HG03280 (cell line): Measurements from ENCODE around the gene AHCY.
"Not testable (repeated sequence)": the region's sequence is repeated elsewhere in the genome, so short reads cannot be mapped to it uniquely, and the experiment has no call there.

Source experiments
- ATAC-seq: cut with Tn5 transposase; IDR thresholded peaks from one replicate; pipeline ENCODE4 v1.9.1; 2021; ENCODE audit warnings: mild to moderate bottlenecking, moderate library complexity; ENCODE audit not compliant: unreplicated experiment

AHCY gene

DNA sequence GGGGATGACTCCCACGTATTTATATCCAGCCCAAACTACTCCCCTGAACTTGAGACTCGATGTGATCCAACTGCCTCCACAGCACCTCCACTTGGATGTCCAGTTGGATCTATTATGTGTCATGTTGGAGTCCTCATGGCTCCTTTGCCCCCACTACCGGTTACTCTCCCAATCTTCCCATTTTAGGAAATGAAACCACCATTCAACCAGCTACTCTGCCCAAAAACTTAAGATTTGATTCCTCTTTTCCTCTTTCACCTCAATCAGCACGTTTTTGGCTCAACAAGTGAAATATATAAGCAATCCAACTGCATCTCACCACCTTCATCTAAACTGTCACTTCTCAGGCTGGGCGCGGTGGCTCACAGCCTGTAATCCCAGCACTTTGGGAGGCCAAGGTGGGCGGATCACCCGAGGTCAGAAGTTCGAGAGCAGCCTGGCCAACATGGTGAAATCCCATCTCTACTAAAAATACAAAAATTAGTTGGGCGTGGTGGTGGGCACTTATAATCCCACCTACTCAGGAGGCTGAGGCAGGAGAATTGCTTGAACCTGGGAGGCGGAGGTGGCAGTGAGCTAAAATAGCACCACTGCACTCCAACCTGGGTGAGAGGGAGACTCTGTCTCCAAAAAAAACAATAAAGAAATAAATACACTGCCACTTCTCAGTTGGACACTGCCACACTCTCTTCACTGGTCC is 3.4 kb downstream of the AHCY start:
- ATAC-seq, result no peak

DNA sequence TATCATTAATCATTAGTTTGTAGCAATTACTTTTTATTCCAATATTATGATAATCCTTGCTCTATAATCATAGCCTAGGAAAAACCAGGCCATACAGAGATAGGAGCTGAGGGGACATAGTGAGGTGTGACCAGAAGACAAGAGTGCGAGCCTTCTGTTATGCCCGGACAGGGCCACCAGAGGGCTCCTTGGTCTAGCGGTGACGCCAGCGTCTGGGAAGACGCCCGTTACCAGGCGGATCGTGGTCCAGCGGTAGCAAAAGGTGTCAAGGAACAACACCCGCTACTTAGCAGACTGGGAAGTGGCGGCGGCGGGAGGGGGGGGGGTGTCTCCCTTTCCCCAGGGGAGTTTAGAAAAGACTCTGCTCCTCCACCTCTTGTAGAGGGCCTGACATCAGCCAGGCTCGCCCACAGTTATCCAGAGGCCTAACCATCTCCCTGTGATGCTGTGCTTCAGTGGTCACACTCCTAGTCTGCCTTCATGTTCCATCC is 4.8 kb downstream of the AHCY start:
- not testable (repeated sequence) for ATAC-seq

- no peak for ATAC-seq
Measured at GRCh38 chr20:34296468-34296867, 6.7 kb downstream of the AHCY start.

GRCh38 chr20:34295284-34295683 is 7.9 kb downstream of the AHCY start:
- ATAC-seq, result no peak

DNA sequence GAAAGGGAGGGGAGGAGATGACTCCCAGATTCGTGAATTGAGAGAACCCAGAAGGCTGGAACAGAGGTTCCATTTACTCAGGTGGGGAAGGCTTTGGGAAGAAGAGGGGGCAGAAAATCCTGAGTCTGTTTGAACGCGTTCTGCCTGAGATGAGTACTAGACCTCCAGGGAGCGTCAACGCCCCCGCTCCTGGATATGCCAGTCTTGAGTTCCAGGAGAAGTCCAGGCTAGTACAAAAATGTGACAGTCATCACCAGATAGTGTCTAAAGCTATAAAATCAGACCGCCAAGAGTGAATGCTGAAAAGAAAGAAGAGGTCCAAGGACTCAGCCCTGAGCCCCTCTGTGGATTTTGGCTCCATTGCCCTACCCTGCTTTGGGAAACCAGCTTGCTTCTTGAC is 8.6 kb downstream of the AHCY start:
- no peak for ATAC-seq

- no peak for ATAC-seq
Measured at GRCh38 chr20:34293589-34293988, 9.6 kb downstream of the AHCY start.

DNA sequence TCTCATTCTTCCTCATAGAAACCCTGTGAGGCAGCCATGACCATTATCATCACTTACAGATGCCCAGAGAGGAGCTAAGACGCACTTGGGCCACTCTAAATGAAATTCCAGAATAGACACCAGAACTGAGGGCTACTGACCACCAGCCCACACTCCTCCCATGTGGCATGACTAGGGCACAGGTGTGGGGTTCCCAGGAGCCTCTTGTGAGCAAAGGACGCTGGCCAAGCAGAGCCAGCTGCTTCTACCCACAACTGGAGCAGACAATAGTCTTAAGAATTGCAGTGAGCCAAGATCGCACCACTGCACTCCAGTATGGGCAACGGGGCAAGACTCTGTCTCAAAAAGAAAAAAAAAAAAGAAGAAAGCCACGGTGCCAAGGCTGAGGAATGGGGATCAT is 10.0 kb downstream of the AHCY start:
- no peak for ATAC-seq

DNA sequence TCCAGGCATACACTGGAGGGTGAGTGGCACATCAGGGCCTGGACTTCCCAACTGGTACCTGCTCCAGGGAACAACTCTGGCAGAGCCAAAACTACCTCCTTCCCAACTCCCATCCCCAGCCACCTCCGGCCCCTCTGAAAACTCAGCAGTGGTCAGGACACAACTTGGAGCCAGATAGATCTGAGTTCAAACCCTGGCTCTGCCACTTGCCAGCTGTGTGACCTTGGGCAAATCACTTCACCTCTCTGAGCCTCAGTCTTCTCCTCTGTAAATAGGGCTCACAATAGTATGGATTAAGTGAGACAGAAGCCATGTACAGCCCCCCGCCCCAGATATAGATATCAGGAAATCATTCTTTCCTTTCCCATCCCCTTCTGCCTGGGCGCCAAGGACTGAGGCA is 10.7 kb downstream of the AHCY start:
- ATAC-seq, result no peak

- ATAC-seq, result no peak
Measured at GRCh38 chr20:34290471-34290870, 12.7 kb downstream of the AHCY start.

- not testable (repeated sequence) for ATAC-seq
Measured at GRCh38 chr20:34287500-34287899, 15.7 kb downstream of the AHCY start.

DNA sequence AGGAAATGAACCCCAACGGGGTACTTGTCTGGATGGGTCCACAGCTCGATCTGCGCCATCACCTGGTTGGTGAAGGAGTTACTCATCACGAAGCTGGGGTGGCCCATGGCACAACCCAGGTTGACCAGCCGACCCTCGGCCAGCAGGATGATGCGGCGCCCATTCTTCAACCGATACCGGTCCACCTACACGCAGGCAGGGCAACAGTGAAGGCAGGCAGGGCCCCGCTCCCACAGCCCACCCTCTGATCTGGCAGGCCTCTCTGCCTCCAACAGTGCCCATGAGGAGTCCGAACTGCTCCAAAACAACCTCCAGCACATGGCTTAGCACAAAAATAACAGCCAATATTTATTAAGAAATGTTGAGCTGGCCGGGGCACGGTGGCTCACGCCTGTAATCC is 17.7 kb downstream of the AHCY start:
- ATAC-seq, result no peak

DNA sequence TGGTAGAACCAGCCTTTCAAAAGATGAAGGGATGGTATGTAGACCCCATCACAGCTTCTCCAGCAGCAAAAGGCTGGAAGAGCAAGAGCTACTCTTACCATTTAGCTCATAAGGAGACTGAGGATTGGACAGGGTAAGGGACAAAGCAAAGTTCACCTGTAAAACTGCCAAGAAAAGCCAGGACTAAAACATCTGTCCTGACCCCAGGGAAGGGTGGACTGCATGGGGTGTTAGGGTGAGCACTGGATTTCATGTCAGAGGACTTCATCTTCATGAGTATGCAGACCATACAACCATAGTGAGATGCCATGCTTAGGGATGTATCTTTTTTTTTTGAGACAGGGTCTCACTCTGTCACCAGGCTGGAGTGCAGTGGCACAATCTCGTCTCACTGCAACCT is 19.3 kb downstream of the AHCY start:
- no peak for ATAC-seq

DNA sequence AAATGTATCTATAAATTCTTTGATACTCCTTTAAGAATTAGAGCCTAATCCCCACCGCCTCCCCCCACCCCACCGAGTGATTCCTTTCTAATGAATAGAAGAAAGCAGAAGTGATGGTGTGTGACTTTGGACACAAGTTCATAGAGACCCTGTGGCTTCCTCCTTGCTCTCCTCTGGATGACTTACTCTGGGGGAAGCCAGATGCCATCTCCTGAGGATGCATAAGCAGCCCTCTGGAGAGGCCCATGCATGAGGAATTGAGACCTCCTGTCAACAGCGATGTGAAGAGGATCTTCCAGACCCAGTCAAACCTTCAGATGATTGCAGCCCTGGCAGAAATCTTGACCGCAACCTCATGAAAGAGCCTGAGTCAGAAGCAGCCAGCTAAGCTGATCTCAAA is 21.1 kb downstream of the AHCY start:
- no peak for ATAC-seq

DNA sequence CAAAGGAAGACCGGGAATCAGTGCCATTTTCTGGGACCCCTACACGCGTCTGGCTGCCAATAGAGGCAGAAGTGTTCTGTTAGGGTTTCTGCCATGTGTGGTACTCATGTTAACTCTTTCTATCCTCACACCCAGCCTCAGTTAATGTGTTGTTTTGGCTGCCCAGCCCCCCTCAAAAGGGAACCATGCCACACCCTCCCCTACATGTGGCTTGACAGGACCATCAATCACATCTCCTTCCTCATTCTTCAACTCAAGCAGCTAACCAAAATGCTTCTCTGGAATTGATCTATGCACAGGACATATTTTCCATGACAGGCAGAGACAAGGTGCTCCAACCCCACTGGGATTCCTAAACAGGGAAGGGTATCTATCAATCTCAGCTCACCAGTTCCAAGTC is 22.0 kb downstream of the AHCY start:
- ATAC-seq, result no peak

DNA sequence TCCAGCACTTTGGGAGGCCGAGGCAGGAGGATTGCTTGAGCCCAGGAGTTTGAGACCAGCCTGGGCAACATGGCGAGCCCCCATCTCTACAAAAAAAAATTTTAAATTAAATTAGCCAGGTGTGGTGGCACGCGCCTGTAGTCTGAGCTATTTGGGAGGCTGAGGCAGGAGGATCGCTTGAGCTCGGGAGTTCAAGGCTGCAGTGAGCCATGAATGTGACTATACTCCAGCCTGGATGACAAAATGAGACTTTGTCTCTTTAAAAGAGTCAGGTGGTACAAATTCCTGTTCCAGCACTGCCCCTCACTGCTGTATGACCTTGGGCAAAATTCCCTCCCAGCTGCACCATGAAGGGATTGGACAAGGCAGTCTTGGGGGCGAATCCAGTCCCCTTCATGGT is 28.5 kb downstream of the AHCY start:
- no peak for ATAC-seq

DNA sequence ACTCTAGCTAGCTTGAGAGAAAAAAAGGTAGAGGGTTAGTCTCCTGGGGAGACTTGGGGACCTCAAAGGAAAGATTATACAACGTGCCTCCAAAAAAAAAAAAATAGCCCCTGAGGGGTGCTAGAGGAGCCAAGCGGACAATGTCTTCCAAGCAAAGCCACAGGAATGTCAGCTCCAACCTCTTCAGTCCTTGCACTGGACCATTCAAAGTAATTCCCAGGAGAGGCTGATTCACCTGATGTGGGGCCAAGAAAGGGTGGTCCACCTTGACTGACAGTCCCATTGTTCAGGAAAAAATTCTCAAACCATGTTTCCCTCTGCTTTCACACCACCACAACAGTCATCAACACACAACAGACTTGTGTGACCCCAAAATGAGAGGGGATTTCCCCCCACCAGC is 31.2 kb downstream of the AHCY start:
- no peak for ATAC-seq

- no peak for ATAC-seq
Measured at GRCh38 chr20:34269996-34270627, 33.0 kb downstream of the AHCY start.

GRCh38 chr20:34268851-34269636 is 34.1 kb downstream of the AHCY start:
- ATAC-seq, result no peak

DNA sequence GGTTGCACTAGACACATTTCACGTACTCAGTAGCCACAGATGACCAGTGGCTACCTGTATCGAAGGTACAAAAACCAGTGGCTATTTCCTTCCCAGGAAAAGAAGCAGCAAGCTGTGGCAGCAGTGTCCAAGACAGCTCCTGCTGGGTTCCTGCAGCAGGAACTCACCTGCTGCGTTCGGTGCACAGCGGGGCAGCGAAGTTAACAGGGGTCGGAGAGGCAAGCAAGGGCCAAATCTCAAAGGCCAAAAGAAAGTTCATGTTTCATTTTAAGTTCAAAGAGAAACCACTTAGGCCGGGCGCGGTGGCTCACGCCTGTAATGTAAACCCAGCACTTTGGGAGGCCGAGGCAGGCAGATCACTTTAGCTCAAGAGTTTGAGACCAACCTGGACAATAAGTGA is 35.0 kb downstream of the AHCY start:
- ATAC-seq, result no peak

GRCh38 chr20:34264141-34264540 is 39.0 kb downstream of the AHCY start:
- no peak for ATAC-seq

DNA sequence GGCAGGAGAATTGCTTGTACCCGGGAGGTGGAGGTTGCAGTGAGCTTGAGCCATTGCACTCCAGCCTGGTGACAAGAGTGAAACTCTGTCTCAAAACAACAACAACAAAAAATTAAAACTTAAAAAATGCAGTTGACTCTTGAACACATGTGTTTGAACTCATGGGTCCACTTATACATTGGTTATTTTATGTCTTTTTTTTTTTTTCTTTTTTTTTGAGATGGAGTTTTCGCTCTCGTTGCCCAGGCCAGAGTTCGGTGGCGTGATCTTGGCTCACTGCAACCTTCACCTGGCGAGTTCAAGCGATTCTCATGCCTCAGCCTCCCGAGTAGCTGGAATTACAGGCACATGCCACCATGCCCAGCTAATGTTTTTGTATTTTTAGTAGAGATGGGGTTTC is 39.7 kb downstream of the AHCY start:
- not testable (repeated sequence) for ATAC-seq
